ENCODE measurements around the gene MORN1. TPM values are rescaled to one million over a fixed set of nuclear protein-coding genes. Genes with fewer than 3 reads are reported as not detected.

MORN1 gene
- total and polyA plus RNA-seq, 2 experiments from 2014 or later: 4.5 to 9.4 TPM

- no peak for DNase-seq (ENCODE audit: low spot score)
- H2AFZ ChIP-seq: no peak overlapping the region
- no peaks in the 10 kb centered on the region for H3K36me3 ChIP-seq (replicated peaks; ENCODE audit: insufficient read depth, low read depth)
- no peak overlapping the region for H3K4me2 ChIP-seq
- no peak overlapping the region for H3K4me3 ChIP-seq
- H3K27me3 ChIP-seq: no peaks in the 10 kb centered on the region
- H3K4me1 ChIP-seq (ENCODE audit: insufficient read depth): no peaks in the 10 kb centered on the region
- TF ChIP-seq EZH2 (IDR thresholded peaks at IDR 0.05; ENCODE audit: borderline replicate concordance) (no peak), EZH2phosphoT487 (IDR thresholded peaks at IDR 0.05; ENCODE audit: low read depth, severe bottlenecking, unreplicated experiment) (no peak)
- TF ChIP-seq, protein P1, sequence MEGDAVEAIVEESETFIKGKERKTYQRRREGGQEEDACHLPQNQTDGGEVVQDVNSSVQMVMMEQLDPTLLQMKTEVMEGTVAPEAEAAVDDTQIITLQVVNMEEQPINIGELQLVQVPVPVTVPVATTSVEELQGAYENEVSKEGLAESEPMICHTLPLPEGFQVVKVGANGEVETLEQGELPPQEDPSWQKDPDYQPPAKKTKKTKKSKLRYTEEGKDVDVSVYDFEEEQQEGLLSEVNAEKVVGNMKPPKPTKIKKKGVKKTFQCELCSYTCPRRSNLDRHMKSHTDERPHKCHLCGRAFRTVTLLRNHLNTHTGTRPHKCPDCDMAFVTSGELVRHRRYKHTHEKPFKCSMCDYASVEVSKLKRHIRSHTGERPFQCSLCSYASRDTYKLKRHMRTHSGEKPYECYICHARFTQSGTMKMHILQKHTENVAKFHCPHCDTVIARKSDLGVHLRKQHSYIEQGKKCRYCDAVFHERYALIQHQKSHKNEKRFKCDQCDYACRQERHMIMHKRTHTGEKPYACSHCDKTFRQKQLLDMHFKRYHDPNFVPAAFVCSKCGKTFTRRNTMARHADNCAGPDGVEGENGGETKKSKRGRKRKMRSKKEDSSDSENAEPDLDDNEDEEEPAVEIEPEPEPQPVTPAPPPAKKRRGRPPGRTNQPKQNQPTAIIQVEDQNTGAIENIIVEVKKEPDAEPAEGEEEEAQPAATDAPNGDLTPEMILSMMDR (IDR thresholded peaks at IDR 0.05; ENCODE audit: poor library complexity): no peak
- no peak overlapping the region for H3K27ac ChIP-seq
- H3K9me2 ChIP-seq (replicated peaks; ENCODE audit: insufficient read depth): no peaks in the 10 kb centered on the region
- H3K9me3 ChIP-seq (ENCODE audit: low read depth): no peaks in the 10 kb centered on the region
- WGBS (ENCODE audit: low lambda C conversion rate, missing lambda C conversion rate): 95% methylated on average over 13 of the region's 14 CpGs
- peaks cover 11% of the 10 kb centered on the region for H4K20me1 ChIP-seq (ENCODE audit: insufficient read depth, poor library complexity, severe bottlenecking)
- peaks cover 39% of the 10 kb centered on the region for H3K79me2 ChIP-seq
These were observed 9.7 kb upstream of the MORN1 start for GRCh38 chr1:2400950-2401649.

- Histone ChIP-seq H3K4me3 (no peak overlapping the region), H3K9me3 (ENCODE audit: low read depth) (no peaks in the 10 kb centered on the region), H3K27me3 (no peaks in the 10 kb centered on the region), H4K20me1 (ENCODE audit: insufficient read depth, poor library complexity, severe bottlenecking) (peaks cover 11% of the 10 kb centered on the region), H3K4me2 (no peak overlapping the region), H3K27ac (no peak overlapping the region), H3K36me3 (replicated peaks; ENCODE audit: insufficient read depth, low read depth) (no peaks in the 10 kb centered on the region), H3K4me1 (ENCODE audit: insufficient read depth) (no peaks in the 10 kb centered on the region), H3K79me2 (peaks cover 45% of the 10 kb centered on the region), H3K9me2 (replicated peaks; ENCODE audit: insufficient read depth) (no peaks in the 10 kb centered on the region), H2AFZ (no peak overlapping the region)
- no peak for DNase-seq (ENCODE audit: low spot score)
- TF ChIP-seq EZH2 (IDR thresholded peaks at IDR 0.05; ENCODE audit: borderline replicate concordance): no peak
- TF ChIP-seq, protein P1 (IDR thresholded peaks at IDR 0.05; ENCODE audit: poor library complexity): no peak
- TF ChIP-seq EZH2phosphoT487 (IDR thresholded peaks at IDR 0.05; ENCODE audit: low read depth, severe bottlenecking, unreplicated experiment): no peak
- 89% methylated on average over 10 of the region's 10 CpGs for WGBS (ENCODE audit: low lambda C conversion rate, missing lambda C conversion rate)
These were observed 9.2 kb upstream of the MORN1 start for GRCh38 chr1:2400576-2400909.

DNA sequence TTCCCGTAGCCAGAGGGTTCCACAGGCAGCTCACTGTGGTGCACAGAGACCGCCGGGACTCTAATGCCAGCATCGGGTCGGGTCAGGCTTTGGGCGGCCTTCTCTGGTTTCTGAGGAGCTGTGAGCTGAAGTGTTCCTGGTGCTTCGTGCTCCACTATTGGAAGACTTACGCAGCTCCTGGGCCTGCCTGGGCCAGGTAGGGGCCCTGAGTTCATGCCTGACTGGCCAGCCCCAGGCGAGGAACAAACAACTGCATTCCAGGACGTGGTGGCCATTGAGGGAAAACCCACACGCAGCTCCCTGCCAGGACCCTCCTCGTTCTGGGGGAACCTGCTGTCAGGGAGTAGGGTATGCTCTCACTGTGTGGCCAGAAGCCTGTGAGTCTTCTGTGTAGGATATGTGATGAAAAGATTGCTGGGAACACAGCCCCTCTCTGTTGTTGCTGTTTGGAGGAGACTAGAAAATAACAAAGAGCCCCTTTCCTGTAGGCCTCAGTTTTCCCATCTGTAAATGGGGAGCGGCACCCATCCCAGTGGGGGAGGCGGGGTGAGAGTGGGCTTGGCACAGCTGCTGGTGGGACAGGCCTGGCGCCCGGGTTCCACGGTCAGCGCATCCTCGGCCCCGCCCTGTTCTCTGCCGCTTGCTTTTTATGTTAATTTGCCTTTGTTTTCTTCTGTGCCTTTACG lies 8.7 kb upstream of the MORN1 start:
- DNase-seq (ENCODE audit: low spot score): no peak
- no peak overlapping the region for H3K4me2 ChIP-seq
- WGBS (ENCODE audit: low lambda C conversion rate, missing lambda C conversion rate): 95% methylated on average over 22 of the region's 22 CpGs
- H3K4me1 ChIP-seq (ENCODE audit: insufficient read depth): no peaks in the 10 kb centered on the region
- H3K27me3 ChIP-seq: no peaks in the 10 kb centered on the region
- no peak overlapping the region for H3K4me3 ChIP-seq
- TF ChIP-seq EZH2 (IDR thresholded peaks at IDR 0.05; ENCODE audit: borderline replicate concordance) (no peak), EZH2phosphoT487 (IDR thresholded peaks at IDR 0.05; ENCODE audit: low read depth, severe bottlenecking, unreplicated experiment) (no peak)
- TF ChIP-seq, protein P1 (IDR thresholded peaks at IDR 0.05; ENCODE audit: poor library complexity): no peak
- H3K79me2 ChIP-seq: peaks cover 50% of the 10 kb centered on the region
- no peaks in the 10 kb centered on the region for H3K36me3 ChIP-seq (replicated peaks; ENCODE audit: insufficient read depth, low read depth)
- H3K9me2 ChIP-seq (replicated peaks; ENCODE audit: insufficient read depth): no peaks in the 10 kb centered on the region
- H4K20me1 ChIP-seq (ENCODE audit: insufficient read depth, poor library complexity, severe bottlenecking): peaks cover 11% of the 10 kb centered on the region
- no peak overlapping the region for H2AFZ ChIP-seq
- H3K27ac ChIP-seq: no peak overlapping the region
- H3K9me3 ChIP-seq (ENCODE audit: low read depth): no peaks in the 10 kb centered on the region

Data from hepatocyte (in vitro differentiated cells).